Upper lobe of left lung (tissue), 4 donors: ENCODE measurements around the gene NAA80.

Experiments
- POLR2A ChIP-seq, 4 donors: fragments of 450-650 bp; IDR thresholded peaks; one replicate each; pipeline ENCODE4 v1.5.1; 2016 to 2017; ENCODE audit warnings: antibody characterized with exemption in 4 of 4, mild to moderate bottlenecking in 2 of 4
- TF ChIP-seq, protein P1 (sequence below), 6 experiments: fragments of 450-650 bp in 4 of 6; fragments of 200-600 bp in 2 of 6; sonication (generic) in 2 of 6; IDR thresholded peaks; one replicate each; pipeline ENCODE4 v1.5.1; 2016 to 2019; ENCODE audit warnings: antibody characterized with exemption in 6 of 6

DNA sequence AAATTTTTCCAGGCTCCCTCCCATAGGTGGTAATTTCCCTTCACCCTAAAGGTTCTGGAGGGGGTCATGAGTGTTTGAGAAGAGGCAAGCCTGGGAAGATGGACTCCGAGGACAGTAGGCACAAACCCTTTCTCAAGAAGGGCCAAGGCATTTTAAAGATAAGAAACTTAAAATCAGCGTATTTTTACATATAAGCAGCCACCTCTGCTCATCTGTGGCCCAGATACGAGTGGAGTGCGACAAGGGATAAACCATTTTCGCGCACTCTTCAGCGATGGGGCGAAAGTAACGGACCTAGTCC is 40.9 kb upstream of the NAA80 start:
- TF ChIP-seq, protein P1, sequence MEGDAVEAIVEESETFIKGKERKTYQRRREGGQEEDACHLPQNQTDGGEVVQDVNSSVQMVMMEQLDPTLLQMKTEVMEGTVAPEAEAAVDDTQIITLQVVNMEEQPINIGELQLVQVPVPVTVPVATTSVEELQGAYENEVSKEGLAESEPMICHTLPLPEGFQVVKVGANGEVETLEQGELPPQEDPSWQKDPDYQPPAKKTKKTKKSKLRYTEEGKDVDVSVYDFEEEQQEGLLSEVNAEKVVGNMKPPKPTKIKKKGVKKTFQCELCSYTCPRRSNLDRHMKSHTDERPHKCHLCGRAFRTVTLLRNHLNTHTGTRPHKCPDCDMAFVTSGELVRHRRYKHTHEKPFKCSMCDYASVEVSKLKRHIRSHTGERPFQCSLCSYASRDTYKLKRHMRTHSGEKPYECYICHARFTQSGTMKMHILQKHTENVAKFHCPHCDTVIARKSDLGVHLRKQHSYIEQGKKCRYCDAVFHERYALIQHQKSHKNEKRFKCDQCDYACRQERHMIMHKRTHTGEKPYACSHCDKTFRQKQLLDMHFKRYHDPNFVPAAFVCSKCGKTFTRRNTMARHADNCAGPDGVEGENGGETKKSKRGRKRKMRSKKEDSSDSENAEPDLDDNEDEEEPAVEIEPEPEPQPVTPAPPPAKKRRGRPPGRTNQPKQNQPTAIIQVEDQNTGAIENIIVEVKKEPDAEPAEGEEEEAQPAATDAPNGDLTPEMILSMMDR (IDR thresholded peaks at IDR 0.05) = no peak
- TF ChIP-seq POLR2A (IDR thresholded peaks at IDR 0.05) = no peak
